Measurements from ENCODE around the gene HUNK.

HUNK gene

GRCh38 chr21:32044205-32045180 is 171.7 kb downstream of the HUNK start:
- no peak for DNase-seq (ENCODE audit: low read depth, low spot score)

GRCh38 chr21:32046191-32046590 is 173.4 kb downstream of the HUNK start:
- DNase-seq (ENCODE audit: low read depth, low spot score): no peak

GRCh38 chr21:32048353-32048752 is 175.5 kb downstream of the HUNK start:
- DNase-seq (ENCODE audit: low read depth, low spot score): no peak
